Osteocyte (in vitro differentiated cells): ENCODE data around the gene CDK6. TPM values are rescaled to one million over a fixed set of nuclear protein-coding genes. Genes with fewer than 3 reads are reported as not detected.
A peak's percentile ranks its signal among the peaks of the same experiment; 100 is the strongest.
"Not testable (repeated sequence)": the region's sequence is repeated elsewhere in the genome, so short reads cannot be mapped to it uniquely, and the experiment has no call there.

ENCODE experiments used
- DNase-seq: peaks from one replicate; pipeline ENCODE4 v3.0.0; 2021; ENCODE audit warnings: mixed read lengths; ENCODE audit not compliant: unreplicated experiment; ENCODE audit errors: extremely low spot score
- H3K27ac Mint-ChIP-seq: one replicate; pipeline ENCODE4 v1.8.0; 2021; ENCODE audit warnings: mild to moderate bottlenecking, mixed read lengths; ENCODE audit not compliant: unreplicated experiment
- H3K27me3 Mint-ChIP-seq: one replicate; pipeline ENCODE4 v1.8.0; 2021; ENCODE audit warnings: mixed read lengths; ENCODE audit not compliant: unreplicated experiment
- H3K36me3 Mint-ChIP-seq: one replicate; pipeline ENCODE4 v1.8.0; 2021; ENCODE audit warnings: mixed read lengths; ENCODE audit not compliant: unreplicated experiment
- H3K4me1 Mint-ChIP-seq: one replicate; pipeline ENCODE4 v1.8.0; 2021; ENCODE audit warnings: mixed read lengths; ENCODE audit not compliant: unreplicated experiment
- H3K4me3 Mint-ChIP-seq: one replicate; pipeline ENCODE4 v1.8.0; 2021; ENCODE audit warnings: mild to moderate bottlenecking, moderate library complexity, mixed read lengths; ENCODE audit not compliant: unreplicated experiment
- H3K9me3 Mint-ChIP-seq: one replicate; pipeline ENCODE4 v1.8.0; 2021; ENCODE audit warnings: mixed read lengths; ENCODE audit not compliant: unreplicated experiment
- total RNA-seq: library from RNA; stranded (reverse); gene quantifications from 2 replicates; pipeline ENCODE4 v1.2.1, GENCODE V29; 2021
- TF ChIP-seq, protein P1 (sequence below): fragments of 200-600 bp; sonication (generic); IDR thresholded peaks from 2 replicates; pipeline ENCODE4 v1.5.0; 2021; ENCODE audit warnings: antibody characterized with exemption, mild to moderate bottlenecking, moderate library complexity

Gene CDK6
- total RNA-seq, 1 donor from 2014 or later, result 53.6 TPM

DNA sequence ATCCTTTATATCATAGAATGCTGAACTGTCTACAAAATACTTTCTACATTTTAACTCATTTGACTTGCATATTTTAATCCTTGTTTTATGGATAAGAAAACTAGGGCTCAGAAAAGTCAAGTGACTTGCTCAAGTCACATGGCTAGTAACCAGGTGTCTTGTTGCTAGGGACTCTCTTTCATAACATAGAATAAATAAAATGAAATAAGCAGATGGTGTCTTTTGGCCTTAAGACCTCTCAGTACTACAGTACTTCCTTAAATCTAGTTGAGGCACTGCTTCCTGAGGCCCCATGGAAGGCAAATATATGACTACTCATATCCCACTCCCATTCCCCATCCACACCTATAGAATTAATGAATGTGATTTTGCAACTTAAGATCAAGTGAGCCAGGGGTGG is 87.9 kb downstream of the CDK6 start:
- no peak for DNase-seq
- TF ChIP-seq, protein P1, sequence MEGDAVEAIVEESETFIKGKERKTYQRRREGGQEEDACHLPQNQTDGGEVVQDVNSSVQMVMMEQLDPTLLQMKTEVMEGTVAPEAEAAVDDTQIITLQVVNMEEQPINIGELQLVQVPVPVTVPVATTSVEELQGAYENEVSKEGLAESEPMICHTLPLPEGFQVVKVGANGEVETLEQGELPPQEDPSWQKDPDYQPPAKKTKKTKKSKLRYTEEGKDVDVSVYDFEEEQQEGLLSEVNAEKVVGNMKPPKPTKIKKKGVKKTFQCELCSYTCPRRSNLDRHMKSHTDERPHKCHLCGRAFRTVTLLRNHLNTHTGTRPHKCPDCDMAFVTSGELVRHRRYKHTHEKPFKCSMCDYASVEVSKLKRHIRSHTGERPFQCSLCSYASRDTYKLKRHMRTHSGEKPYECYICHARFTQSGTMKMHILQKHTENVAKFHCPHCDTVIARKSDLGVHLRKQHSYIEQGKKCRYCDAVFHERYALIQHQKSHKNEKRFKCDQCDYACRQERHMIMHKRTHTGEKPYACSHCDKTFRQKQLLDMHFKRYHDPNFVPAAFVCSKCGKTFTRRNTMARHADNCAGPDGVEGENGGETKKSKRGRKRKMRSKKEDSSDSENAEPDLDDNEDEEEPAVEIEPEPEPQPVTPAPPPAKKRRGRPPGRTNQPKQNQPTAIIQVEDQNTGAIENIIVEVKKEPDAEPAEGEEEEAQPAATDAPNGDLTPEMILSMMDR, result no peak
- Mint-ChIP-seq H3K27me3 (no peaks in the 10 kb centered on the region), H3K9me3 (peaks cover 6% of the 10 kb centered on the region), H3K27ac (peak overlapping the region; percentile 35), H3K4me1 (peaks cover 70% of the 10 kb centered on the region), H3K4me3 (no peak overlapping the region), H3K36me3 (peaks cover 16% of the 10 kb centered on the region)

DNA sequence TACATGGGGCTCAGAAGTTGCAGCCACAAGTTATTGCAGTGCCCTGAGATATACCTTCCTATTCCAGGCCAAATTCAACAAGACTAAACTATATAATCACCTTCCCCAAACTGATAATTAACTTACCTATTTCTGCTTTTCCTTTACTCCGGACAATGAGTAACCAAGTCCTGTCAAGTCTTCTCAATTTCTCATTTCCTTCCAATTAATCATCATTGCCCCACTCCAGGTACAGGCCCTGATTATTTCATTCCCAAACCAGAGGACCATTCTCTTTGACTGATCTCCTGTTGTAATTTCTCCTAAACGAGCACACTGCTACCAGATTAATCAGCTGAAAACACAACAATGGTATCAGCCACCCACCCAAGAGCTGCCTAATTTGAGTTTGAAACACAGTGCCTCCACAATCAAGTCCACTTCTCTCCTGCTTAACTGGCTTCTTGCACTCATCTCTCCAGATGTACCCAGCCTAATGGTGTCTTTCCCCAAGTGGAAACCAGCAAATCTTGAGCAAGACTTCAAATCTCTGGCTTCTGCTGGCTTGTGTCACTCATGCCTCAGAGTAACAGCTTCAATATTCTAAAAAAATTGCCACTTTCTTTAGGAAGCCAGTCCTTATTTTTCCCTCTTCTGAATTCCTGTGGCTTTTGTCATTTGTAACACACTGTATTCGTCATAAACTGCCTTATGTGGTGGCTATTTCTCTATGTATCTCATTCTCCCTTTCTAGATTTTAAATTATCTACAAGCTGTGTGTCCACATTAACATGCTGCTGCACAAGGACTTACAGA is 89.1 kb downstream of the CDK6 start:
- peak overlapping the region; percentile 29 for H3K27ac Mint-ChIP-seq
- H3K4me3 Mint-ChIP-seq, result no peak overlapping the region
- peaks cover 6% of the 10 kb centered on the region for H3K9me3 Mint-ChIP-seq
- TF ChIP-seq, protein P1, result no peak
- peaks cover 19% of the 10 kb centered on the region for H3K36me3 Mint-ChIP-seq
- H3K4me1 Mint-ChIP-seq, result peaks cover 64% of the 10 kb centered on the region
- no peaks in the 10 kb centered on the region for H3K27me3 Mint-ChIP-seq
- DNase-seq, result no peak

- Mint-ChIP-seq H3K27ac (no peak overlapping the region), H3K27me3 (no peaks in the 10 kb centered on the region), H3K4me3 (no peak overlapping the region), H3K4me1 (peaks cover 67% of the 10 kb centered on the region), H3K9me3 (peaks cover 6% of the 10 kb centered on the region), H3K36me3 (peaks cover 14% of the 10 kb centered on the region)
- TF ChIP-seq, protein P1, result no peak
- no peak for DNase-seq
These were observed 91.1 kb downstream of the CDK6 start for GRCh38 chr7:92745241-92745640.

DNA sequence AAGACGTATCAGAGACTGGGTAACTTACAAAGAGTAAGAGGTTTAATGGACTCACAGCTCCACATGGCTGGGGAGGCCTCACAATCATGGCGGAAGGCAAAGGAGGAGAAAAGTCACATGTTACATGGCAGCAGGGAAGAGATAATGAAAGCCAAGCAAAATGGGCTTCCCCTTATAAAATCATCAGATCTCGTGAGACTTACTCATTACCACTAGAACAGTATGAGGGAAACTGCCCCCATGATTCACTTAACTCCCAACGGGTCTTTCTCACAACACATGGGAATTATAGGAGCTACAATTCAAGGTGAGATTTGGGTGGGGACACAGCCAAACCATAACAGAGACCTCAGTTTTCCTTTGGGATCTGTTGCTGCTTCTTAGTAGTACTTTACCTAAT is 92.2 kb downstream of the CDK6 start:
- DNase-seq, H3K27me3 Mint-ChIP-seq, H3K9me3 Mint-ChIP-seq, H3K36me3 Mint-ChIP-seq, H3K4me3 Mint-ChIP-seq: not testable (repeated sequence)
- Mint-ChIP-seq H3K27ac (peak overlapping the region; percentile 68), H3K4me1 (peaks cover 65% of the 10 kb centered on the region)

- no peak for DNase-seq
- H3K9me3 Mint-ChIP-seq, result peaks cover 6% of the 10 kb centered on the region
- H3K4me1 Mint-ChIP-seq, result peaks cover 58% of the 10 kb centered on the region
- H3K36me3 Mint-ChIP-seq, result peaks cover 10% of the 10 kb centered on the region
- H3K27me3 Mint-ChIP-seq, result no peaks in the 10 kb centered on the region
- H3K27ac Mint-ChIP-seq, result peak overlapping the region; percentile 85
- H3K4me3 Mint-ChIP-seq, result no peak overlapping the region
- TF ChIP-seq, protein P1, result no peak
These were observed 94.2 kb downstream of the CDK6 start for GRCh38 chr7:92742186-92742585.
